GM23338 (cell line): Measurements from ENCODE around the gene GLS. TPM values are rescaled to one million over a fixed set of nuclear protein-coding genes. Genes with fewer than 3 reads are reported as not detected.

Experiments
- ATAC-seq: fragments of 200-7000 bp; cut with Tn5 transposase; 3 replicates; pipeline ENCODE4 v1.9.1; 2020
- DNase-seq: peaks from one replicate; pipeline ENCODE4 v3.0.0-alpha.2; 2015; ENCODE audit warnings: low spot score
- H2AFZ ChIP-seq: fragments of 200-600 bp; sonication (generic); 2 replicates; pipeline ENCODE4 v1.8.0; 2016; ENCODE audit warnings: antibody characterized with exemption, mild to moderate bottlenecking, moderate library complexity
- H3F3A ChIP-seq: fragments of 200-600 bp; sonication (generic); replicated peaks from 2 replicates; pipeline ENCODE4 v1.8.0; 2017; ENCODE audit warnings: antibody characterized with exemption, mixed run types, low read depth
- H3K27ac ChIP-seq: fragments of 200-600 bp; sonication (generic); 2 replicates; pipeline ENCODE4 v1.6.1; 2016; ENCODE audit warnings: low read depth
- H3K27me3 ChIP-seq: fragments of 200-600 bp; sonication (generic); 2 replicates; pipeline ENCODE4 v1.8.0; 2016; ENCODE audit warnings: mild to moderate bottlenecking, mixed run types, moderate library complexity; ENCODE audit not compliant: insufficient read depth
- H3K36me3 ChIP-seq: fragments of 200-600 bp; sonication (generic); 2 replicates; pipeline ENCODE4 v1.8.0; 2016; ENCODE audit warnings: mild to moderate bottlenecking; ENCODE audit not compliant: insufficient read depth
- H3K4me1 ChIP-seq: fragments of 200-600 bp; sonication (generic); 2 replicates; pipeline ENCODE4 v1.8.0; 2016; ENCODE audit warnings: mild to moderate bottlenecking, moderate library complexity; ENCODE audit not compliant: insufficient read depth
- H3K4me2 ChIP-seq: fragments of 200-600 bp; sonication (generic); 2 replicates; pipeline ENCODE4 v1.7.1; 2017; ENCODE audit warnings: mixed run types
- H3K4me3 ChIP-seq: fragments of 200-600 bp; sonication (generic); 2 replicates; pipeline ENCODE4 v1.6.1; 2016; ENCODE audit warnings: mixed run types
- H3K79me2 ChIP-seq: fragments of 200-600 bp; sonication (generic); replicated peaks from 2 replicates; pipeline ENCODE4 v1.8.0; 2017; ENCODE audit warnings: mild to moderate bottlenecking; ENCODE audit not compliant: insufficient read depth
- H3K9me2 ChIP-seq: fragments of 200-600 bp; sonication (generic); 2 replicates; pipeline ENCODE4 v1.8.0; 2017; ENCODE audit not compliant: insufficient read depth
- H4K20me1 ChIP-seq: fragments of 200-600 bp; sonication (generic); replicated peaks from 2 replicates; pipeline ENCODE4 v1.8.0; 2017; ENCODE audit warnings: mild to moderate bottlenecking; ENCODE audit not compliant: insufficient read depth
- H3K27ac Mint-ChIP-seq: 2 replicates; pipeline ENCODE4 v1.8.0; 2020; ENCODE audit warnings: inconsistent platforms, mild to moderate bottlenecking, moderate library complexity, mixed read lengths
- H3K27me3 Mint-ChIP-seq: 3 replicates; pipeline ENCODE4 v1.8.0; 2022; ENCODE audit warnings: low read depth, mild to moderate bottlenecking, moderate library complexity, mixed read lengths, inconsistent platforms; ENCODE audit not compliant: insufficient read depth, poor library complexity
- H3K36me3 Mint-ChIP-seq: 3 replicates; pipeline ENCODE4 v1.8.0; 2021; ENCODE audit warnings: low read depth, mild to moderate bottlenecking, inconsistent platforms, moderate library complexity, mixed read lengths
- H3K4me1 Mint-ChIP-seq: 3 replicates; pipeline ENCODE4 v1.8.0; 2020; ENCODE audit warnings: mild to moderate bottlenecking, inconsistent platforms, mixed read lengths
- H3K4me3 Mint-ChIP-seq: 3 replicates; pipeline ENCODE4 v1.8.0; 2021; ENCODE audit warnings: moderate library complexity, mild to moderate bottlenecking, inconsistent platforms, mixed read lengths
- H3K9me3 Mint-ChIP-seq: 3 replicates; pipeline ENCODE4 v1.8.0; 2020; ENCODE audit warnings: moderate library complexity, mild to moderate bottlenecking, inconsistent platforms, mixed read lengths
- CREB1 ChIP-seq: fragments of 250-450 bp; sonication (Bioruptor Pico); IDR thresholded peaks from 2 replicates; pipeline ENCODE4 v1.5.0; 2020; ENCODE audit warnings: low read depth, mild to moderate bottlenecking, moderate library complexity
- EZH2 ChIP-seq: fragments of 200-600 bp; sonication (generic); IDR thresholded peaks from one replicate; pipeline ENCODE4 v1.8.0; 2017; ENCODE audit warnings: antibody characterized with exemption, mild to moderate bottlenecking, low read depth; ENCODE audit not compliant: unreplicated experiment
- EZH2phosphoT487 ChIP-seq: fragments of 200-600 bp; sonication (generic); IDR thresholded peaks from one replicate; pipeline ENCODE4 v1.8.1; 2018; ENCODE audit warnings: antibody characterized with exemption; ENCODE audit not compliant: unreplicated experiment
- JUNB ChIP-seq: IDR thresholded peaks from one replicate; pipeline ENCODE4 v1.6.1; 2016; ENCODE audit warnings: antibody characterized with exemption; ENCODE audit not compliant: unreplicated experiment
- NANOG ChIP-seq: IDR thresholded peaks from 2 replicates; pipeline ENCODE4 v1.6.1; 2016; ENCODE audit warnings: antibody characterized with exemption, borderline replicate concordance
- POLR2AphosphoS5 ChIP-seq: IDR thresholded peaks from 2 replicates; pipeline ENCODE4 v1.6.1; 2016; ENCODE audit warnings: antibody characterized with exemption, low read depth
- STAT1 ChIP-seq: IDR thresholded peaks from one replicate; pipeline ENCODE4 v1.6.1; 2016; ENCODE audit warnings: antibody characterized with exemption; ENCODE audit not compliant: unreplicated experiment
- ZNF114 ChIP-seq: fragments of 250-450 bp; sonication (Bioruptor Pico); IDR thresholded peaks from 2 replicates; pipeline ENCODE4 v1.5.0; 2020; ENCODE audit warnings: mild to moderate bottlenecking, moderate library complexity
- ZNF331 ChIP-seq: fragments of 250-450 bp; sonication (Bioruptor Pico); IDR thresholded peaks from 2 replicates; pipeline ENCODE4 v1.5.0; 2020; ENCODE audit warnings: low read depth, mild to moderate bottlenecking, moderate library complexity
- polyA plus RNA-seq: library from polyadenylated mRNA; unstranded; fragments of >200 nt; fragmentation: Nextera tagmentation; extraction: Ambion mirVana; gene quantifications from 2 replicates; pipeline ENCODE4 v1.2.1, GENCODE V29; 2016
- total RNA-seq: library from RNA; depleted of rRNA; stranded (reverse); fragments of >200 nt; shearing (Covaris generic); gene quantifications from 2 replicates; pipeline ENCODE4 v1.2.3, GENCODE V29; 2014
- TF ChIP-seq, protein P1 (sequence below): fragments of 250-450 bp; sonication (Bioruptor Pico); IDR thresholded peaks from 2 replicates; pipeline ENCODE4 v1.5.0; 2020; ENCODE audit warnings: mild to moderate bottlenecking, moderate library complexity
- TF ChIP-seq, protein P2 (sequence below): IDR thresholded peaks from one replicate; pipeline ENCODE4 v1.6.1; 2018; ENCODE audit warnings: antibody characterized with exemption; ENCODE audit not compliant: unreplicated experiment
- TF ChIP-seq, protein P3 (sequence below): IDR thresholded peaks from 2 replicates; pipeline ENCODE4 v1.6.1; 2016; ENCODE audit warnings: antibody characterized with exemption
- TF ChIP-seq, protein P4 (sequence below), 2 experiments: fragments of 200-600 bp in 1 of 2; sonication (generic) in 1 of 2; conservative IDR thresholded peaks; 2 replicates each; pipeline versions ENCODE4 v1.5.1 to v1.6.1; 2016 to 2017; ENCODE audit warnings: antibody characterized with exemption in 2 of 2, low read depth in 2 of 2, mild to moderate bottlenecking in 2 of 2, moderate library complexity in 1 of 2

Gene GLS
- total and polyA plus RNA-seq, 2 experiments from 2014 or later = 38.1 to 172 TPM

DNA sequence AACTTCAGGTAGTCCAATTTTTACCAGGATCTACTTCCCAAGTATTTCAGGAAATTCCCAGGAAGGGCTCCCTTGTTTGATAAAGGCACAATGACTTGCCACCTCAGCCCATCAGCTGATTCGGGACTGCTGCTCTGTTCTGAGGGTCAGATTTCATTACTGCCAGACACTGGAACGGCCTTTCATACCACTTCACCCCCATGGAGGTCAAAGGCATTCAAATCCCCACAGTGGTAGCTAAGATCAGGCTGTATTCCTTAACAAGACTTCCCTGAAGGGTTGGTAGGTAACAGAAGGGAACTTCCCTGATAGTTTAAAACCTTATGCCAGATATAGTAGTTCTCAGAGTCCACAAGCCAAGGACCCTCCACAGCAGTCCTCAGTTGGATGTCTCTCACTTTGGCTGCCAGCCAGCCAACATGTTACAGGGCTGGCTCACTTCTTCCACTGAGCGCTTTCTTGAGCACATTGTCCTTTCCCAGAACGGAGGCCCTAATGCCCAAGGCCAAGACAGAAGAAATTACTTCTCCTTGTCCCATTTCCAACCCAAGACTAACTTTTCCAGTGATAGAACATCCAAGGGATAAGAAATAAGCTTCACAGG is 40.0 kb upstream of the GLS start:
- Mint-ChIP-seq H3K4me3 (no peak overlapping the region), H3K9me3 (no peaks in the 10 kb centered on the region), H3K4me1 (peaks cover 5% of the 10 kb centered on the region; the same call in 1 of the 3 replicates), H3K27me3 (no peaks in the 10 kb centered on the region), H3K27ac (no peak overlapping the region), H3K36me3 (no peaks in the 10 kb centered on the region)
- Histone ChIP-seq H3K4me1 (no peaks in the 10 kb centered on the region), H4K20me1 (no peaks in the 10 kb centered on the region), H3K4me3 (no peak overlapping the region), H3F3A (no peaks in the 10 kb centered on the region), H2AFZ (peak overlapping the region; percentile 75), H3K27ac (no peak overlapping the region), H3K79me2 (no peaks in the 10 kb centered on the region), H3K27me3 (no peaks in the 10 kb centered on the region), H3K36me3 (no peaks in the 10 kb centered on the region), H3K9me2 (peaks cover 11% of the 10 kb centered on the region), H3K4me2 (no peak overlapping the region)
- TF ChIP-seq, protein P1, sequence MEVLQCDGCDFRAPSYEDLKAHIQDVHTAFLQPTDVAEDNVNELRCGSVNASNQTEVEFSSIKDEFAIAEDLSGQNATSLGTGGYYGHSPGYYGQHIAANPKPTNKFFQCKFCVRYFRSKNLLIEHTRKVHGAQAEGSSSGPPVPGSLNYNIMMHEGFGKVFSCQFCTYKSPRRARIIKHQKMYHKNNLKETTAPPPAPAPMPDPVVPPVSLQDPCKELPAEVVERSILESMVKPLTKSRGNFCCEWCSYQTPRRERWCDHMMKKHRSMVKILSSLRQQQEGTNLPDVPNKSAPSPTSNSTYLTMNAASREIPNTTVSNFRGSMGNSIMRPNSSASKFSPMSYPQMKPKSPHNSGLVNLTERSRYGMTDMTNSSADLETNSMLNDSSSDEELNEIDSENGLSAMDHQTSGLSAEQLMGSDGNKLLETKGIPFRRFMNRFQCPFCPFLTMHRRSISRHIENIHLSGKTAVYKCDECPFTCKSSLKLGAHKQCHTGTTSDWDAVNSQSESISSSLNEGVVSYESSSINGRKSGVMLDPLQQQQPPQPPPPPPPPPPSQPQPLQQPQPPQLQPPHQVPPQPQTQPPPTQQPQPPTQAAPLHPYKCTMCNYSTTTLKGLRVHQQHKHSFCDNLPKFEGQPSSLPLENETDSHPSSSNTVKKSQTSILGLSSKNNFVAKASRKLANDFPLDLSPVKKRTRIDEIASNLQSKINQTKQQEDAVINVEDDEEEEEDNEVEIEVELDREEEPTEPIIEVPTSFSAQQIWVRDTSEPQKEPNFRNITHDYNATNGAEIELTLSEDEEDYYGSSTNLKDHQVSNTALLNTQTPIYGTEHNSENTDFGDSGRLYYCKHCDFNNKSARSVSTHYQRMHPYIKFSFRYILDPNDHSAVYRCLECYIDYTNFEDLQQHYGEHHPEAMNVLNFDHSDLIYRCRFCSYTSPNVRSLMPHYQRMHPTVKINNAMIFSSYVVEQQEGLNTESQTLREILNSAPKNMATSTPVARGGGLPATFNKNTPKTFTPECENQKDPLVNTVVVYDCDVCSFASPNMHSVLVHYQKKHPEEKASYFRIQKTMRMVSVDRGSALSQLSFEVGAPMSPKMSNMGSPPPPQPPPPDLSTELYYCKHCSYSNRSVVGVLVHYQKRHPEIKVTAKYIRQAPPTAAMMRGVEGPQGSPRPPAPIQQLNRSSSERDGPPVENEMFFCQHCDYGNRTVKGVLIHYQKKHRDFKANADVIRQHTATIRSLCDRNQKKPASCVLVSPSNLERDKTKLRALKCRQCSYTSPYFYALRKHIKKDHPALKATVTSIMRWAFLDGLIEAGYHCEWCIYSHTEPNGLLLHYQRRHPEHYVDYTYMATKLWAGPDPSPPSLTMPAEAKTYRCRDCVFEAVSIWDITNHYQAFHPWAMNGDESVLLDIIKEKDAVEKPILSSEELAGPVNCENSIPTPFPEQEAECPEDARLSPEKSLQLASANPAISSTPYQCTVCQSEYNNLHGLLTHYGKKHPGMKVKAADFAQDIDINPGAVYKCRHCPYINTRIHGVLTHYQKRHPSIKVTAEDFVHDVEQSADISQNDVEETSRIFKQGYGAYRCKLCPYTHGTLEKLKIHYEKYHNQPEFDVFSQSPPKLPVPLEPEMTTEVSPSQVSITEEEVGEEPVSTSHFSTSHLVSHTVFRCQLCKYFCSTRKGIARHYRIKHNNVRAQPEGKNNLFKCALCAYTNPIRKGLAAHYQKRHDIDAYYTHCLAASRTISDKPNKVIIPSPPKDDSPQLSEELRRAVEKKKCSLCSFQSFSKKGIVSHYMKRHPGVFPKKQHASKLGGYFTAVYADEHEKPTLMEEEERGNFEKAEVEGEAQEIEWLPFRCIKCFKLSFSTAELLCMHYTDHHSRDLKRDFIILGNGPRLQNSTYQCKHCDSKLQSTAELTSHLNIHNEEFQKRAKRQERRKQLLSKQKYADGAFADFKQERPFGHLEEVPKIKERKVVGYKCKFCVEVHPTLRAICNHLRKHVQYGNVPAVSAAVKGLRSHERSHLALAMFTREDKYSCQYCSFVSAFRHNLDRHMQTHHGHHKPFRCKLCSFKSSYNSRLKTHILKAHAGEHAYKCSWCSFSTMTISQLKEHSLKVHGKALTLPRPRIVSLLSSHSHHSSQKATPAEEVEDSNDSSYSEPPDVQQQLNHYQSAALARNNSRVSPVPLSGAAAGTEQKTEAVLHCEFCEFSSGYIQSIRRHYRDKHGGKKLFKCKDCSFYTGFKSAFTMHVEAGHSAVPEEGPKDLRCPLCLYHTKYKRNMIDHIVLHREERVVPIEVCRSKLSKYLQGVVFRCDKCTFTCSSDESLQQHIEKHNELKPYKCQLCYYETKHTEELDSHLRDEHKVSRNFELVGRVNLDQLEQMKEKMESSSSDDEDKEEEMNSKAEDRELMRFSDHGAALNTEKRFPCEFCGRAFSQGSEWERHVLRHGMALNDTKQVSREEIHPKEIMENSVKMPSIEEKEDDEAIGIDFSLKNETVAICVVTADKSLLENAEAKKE = no peak
- TF ChIP-seq, protein P2, sequence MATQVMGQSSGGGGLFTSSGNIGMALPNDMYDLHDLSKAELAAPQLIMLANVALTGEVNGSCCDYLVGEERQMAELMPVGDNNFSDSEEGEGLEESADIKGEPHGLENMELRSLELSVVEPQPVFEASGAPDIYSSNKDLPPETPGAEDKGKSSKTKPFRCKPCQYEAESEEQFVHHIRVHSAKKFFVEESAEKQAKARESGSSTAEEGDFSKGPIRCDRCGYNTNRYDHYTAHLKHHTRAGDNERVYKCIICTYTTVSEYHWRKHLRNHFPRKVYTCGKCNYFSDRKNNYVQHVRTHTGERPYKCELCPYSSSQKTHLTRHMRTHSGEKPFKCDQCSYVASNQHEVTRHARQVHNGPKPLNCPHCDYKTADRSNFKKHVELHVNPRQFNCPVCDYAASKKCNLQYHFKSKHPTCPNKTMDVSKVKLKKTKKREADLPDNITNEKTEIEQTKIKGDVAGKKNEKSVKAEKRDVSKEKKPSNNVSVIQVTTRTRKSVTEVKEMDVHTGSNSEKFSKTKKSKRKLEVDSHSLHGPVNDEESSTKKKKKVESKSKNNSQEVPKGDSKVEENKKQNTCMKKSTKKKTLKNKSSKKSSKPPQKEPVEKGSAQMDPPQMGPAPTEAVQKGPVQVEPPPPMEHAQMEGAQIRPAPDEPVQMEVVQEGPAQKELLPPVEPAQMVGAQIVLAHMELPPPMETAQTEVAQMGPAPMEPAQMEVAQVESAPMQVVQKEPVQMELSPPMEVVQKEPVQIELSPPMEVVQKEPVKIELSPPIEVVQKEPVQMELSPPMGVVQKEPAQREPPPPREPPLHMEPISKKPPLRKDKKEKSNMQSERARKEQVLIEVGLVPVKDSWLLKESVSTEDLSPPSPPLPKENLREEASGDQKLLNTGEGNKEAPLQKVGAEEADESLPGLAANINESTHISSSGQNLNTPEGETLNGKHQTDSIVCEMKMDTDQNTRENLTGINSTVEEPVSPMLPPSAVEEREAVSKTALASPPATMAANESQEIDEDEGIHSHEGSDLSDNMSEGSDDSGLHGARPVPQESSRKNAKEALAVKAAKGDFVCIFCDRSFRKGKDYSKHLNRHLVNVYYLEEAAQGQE = no peak
- TF ChIP-seq EZH2 (no peak), POLR2AphosphoS5 (no peak), JUNB (no peak), ZNF114 (CRISPR knock-in tag) (no peak), ZNF331 (CRISPR knock-in tag) (no peak), STAT1 (no peak), EZH2phosphoT487 (no peak), NANOG (no peak), CREB1 (no peak)
- TF ChIP-seq, protein P3, sequence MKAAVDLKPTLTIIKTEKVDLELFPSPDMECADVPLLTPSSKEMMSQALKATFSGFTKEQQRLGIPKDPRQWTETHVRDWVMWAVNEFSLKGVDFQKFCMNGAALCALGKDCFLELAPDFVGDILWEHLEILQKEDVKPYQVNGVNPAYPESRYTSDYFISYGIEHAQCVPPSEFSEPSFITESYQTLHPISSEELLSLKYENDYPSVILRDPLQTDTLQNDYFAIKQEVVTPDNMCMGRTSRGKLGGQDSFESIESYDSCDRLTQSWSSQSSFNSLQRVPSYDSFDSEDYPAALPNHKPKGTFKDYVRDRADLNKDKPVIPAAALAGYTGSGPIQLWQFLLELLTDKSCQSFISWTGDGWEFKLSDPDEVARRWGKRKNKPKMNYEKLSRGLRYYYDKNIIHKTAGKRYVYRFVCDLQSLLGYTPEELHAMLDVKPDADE = no peak
- TF ChIP-seq, protein P4, sequence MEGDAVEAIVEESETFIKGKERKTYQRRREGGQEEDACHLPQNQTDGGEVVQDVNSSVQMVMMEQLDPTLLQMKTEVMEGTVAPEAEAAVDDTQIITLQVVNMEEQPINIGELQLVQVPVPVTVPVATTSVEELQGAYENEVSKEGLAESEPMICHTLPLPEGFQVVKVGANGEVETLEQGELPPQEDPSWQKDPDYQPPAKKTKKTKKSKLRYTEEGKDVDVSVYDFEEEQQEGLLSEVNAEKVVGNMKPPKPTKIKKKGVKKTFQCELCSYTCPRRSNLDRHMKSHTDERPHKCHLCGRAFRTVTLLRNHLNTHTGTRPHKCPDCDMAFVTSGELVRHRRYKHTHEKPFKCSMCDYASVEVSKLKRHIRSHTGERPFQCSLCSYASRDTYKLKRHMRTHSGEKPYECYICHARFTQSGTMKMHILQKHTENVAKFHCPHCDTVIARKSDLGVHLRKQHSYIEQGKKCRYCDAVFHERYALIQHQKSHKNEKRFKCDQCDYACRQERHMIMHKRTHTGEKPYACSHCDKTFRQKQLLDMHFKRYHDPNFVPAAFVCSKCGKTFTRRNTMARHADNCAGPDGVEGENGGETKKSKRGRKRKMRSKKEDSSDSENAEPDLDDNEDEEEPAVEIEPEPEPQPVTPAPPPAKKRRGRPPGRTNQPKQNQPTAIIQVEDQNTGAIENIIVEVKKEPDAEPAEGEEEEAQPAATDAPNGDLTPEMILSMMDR (conservative IDR thresholded peaks at IDR 0.05; ENCODE audit: low read depth in 2 of 2) = no peak
- ATAC-seq (peak; percentile 60), DNase-seq (no peak)
